Pulmonary artery endothelial cell (primary cell): ENCODE results near the gene GOLIM4. TPM values are rescaled to one million over a fixed set of nuclear protein-coding genes. Genes with fewer than 3 reads are reported as not detected.

ENCODE experiments used
- DNase-seq: peaks from one replicate; pipeline ENCODE4 v3.0.0-alpha.2; 2011; ENCODE audit warnings: low read depth, low spot score
- total RNA-seq: library from RNA; depleted of rRNA; stranded (reverse); fragments of >200 nt; gene quantifications from 2 replicates; pipeline ENCODE4 v1.2.3, GENCODE V29; 2014

GOLIM4 gene
- total RNA-seq, 1 donor from 2014 or later = 58.9 TPM

DNA sequence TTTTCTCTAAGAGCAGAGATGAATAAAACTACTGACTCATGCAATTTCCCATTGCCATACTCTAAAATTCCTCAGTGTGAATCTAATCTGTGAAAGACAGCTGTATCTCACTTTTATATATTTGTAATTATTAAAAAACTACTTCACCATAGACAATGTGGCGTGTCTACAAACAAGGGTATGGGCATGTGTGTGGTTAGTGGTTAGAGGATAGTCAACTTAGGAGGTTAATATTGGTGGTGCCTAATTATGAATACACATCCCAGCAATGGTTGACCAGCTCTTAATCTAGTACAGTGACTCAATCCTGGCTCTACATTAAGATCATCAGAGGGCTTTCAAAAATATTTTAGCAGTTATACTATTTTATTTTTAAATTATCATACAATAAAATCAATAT lies 94.5 kb downstream of the GOLIM4 start:
- no peak for DNase-seq

DNA sequence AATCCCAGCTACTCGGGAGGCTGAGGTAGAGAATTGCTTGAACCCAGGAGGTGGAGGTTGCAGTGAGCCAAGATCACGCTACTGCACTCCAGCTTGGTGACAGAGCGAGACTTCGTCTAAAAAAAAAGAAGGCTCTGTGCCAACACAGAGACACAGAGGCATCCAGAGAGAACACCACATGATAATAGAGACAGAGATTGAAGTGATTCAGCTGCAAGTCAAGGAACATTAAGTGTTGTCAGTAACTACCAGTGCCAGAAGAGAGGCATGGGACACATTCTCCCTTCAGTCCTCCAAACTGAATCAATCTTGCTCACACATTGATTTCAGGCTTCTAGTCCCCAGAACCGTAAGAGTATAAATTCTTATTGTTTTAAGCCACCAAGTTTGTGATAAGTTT lies 97.5 kb downstream of the GOLIM4 start:
- DNase-seq = no peak

- no peak for DNase-seq
Measured at GRCh38 chr3:167996514-167996913, 99.2 kb downstream of the GOLIM4 start.

DNA sequence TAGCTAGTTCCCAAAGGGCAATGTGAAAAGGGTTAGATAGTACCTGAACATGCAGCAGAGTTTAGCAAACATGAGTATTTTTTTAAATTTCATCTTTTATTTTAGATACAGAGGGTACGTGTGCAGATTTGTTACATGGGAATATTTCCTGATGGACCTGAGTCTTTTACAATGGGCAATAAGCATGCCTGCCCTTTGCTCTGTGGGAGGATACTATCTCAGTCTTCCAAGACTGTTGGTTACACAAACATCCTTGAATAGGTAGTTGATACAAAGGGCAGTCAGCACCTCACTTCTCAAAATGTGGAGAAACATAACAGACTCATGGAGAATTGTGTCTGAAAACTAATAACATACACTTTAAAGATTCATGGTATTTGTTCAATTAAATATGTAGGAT lies 103.3 kb downstream of the GOLIM4 start:
- DNase-seq = no peak

GRCh38 chr3:167991213-167991612 lies 104.5 kb downstream of the GOLIM4 start:
- DNase-seq = no peak

- no peak for DNase-seq
Measured at GRCh38 chr3:167989999-167990398, 105.7 kb downstream of the GOLIM4 start.

- DNase-seq = no peak
Measured at GRCh38 chr3:167989066-167989465, 106.7 kb downstream of the GOLIM4 start.

DNA sequence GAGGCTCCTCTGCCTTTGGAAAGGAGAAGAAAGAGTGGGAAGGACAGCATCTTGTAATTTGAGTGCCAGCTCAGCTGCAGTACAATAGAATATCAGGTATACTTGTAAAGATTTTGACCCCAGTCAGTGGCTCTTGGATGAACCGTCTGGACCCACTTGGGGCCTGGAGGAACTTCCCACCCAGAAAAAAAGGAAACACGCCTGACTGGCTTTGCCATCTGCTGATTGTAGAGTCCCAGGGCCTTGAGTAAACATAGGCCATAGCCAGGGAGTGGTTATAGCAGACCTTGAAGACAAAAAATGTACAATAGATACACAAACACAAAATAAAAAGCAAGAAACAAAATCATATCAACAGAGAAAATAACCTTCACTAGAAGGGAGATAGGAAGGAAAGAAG lies 112.1 kb downstream of the GOLIM4 start:
- DNase-seq = no peak

GRCh38 chr3:167978486-167978885 lies 117.2 kb downstream of the GOLIM4 start:
- no peak for DNase-seq

DNA sequence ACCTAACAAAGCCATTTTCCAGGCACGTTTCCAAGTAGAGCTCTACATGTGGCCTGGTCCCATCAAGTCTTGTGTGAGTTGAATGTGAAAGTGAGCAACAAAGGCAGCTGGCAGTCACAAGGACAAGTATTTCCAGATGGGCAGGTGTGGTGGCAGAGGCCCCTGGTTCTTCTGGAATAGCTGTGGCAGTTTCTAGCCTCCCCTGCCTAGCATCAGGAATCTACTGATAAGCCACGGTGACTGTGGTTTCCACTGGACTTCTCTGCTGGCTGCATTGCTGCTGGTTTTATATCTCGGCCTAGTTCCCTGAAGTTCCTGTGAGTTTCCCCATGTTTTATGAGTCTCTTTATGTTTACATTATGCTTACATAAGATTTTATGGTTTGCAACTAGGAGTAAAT lies 117.7 kb downstream of the GOLIM4 start:
- DNase-seq = no peak

GRCh38 chr3:167976516-167977361 lies 119.0 kb downstream of the GOLIM4 start:
- no peak for DNase-seq

- no peak for DNase-seq
Measured at GRCh38 chr3:167973901-167974300, 121.8 kb downstream of the GOLIM4 start.

- DNase-seq = no peak
Measured at GRCh38 chr3:167973046-167973445, 122.7 kb downstream of the GOLIM4 start.

DNA sequence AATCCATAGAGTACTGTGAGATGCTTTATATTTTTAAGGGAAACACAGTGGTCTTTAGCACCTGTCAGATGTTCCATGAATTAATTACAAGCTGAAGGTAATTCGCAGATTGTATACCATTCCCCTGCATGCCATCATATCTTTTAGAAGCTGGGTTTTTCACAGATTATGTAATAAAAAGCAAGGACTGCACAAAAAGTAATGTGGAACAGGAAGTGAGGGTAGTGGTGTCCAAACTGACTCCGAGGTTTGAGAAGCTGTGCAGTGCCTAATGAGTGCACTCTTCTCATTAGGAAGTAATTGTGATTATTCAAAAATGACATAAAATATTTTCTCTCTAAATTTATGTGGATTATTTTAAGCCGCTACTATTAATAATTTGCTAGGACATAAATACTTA lies 123.2 kb downstream of the GOLIM4 start:
- no peak for DNase-seq

GRCh38 chr3:167969548-167969947 lies 126.2 kb downstream of the GOLIM4 start:
- no peak for DNase-seq

DNA sequence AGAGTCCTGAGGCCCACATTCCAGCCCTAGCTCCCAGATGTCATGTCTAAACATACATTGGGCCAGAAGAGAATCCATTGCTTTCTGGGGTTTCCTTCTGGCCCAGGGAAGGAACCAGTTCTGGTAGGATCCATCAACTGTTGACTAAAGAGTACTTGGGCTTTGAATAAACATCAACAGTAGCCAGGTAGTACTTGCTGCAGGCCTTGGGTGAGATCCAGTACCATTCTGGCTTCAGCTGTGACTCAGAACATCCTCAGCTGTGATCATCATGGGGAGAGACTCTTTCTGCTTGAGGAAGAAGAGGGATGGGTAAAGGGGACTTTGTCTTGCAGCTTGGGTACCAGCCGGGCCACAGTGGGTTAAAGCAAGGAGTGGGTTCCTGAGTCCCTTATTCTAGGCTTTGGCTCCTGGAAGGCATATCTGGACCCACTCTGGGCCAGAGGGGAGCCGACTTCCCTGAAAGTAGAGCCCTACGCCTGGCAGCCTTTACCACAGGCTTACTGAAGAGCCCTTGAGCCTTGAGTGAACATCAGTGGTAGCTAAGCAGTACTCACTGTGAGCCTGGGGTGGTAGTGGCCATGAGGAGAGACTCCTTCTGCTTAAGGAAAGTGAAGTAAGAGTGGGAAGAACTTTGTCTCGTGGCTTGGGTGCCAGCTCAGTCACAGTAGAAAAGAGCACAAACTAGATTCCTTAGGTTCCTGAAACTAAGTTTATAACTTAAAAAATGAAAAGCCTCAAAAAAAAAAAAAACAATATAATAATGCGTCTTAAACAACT lies 128.3 kb downstream of the GOLIM4 start:
- DNase-seq = no peak
